HCEC 1CT (cell line): ENCODE data around the gene KIF21B.
"Not testable (repeated sequence)": the region's sequence is repeated elsewhere in the genome, so short reads cannot be mapped to it uniquely, and the experiment has no call there.

ENCODE experiments used
- DNase-seq: peaks from one replicate; pipeline ENCODE4 v3.0.0-alpha.2; 2017

KIF21B gene

GRCh38 chr1:200968469-200969410, 54.8 kb downstream of the KIF21B start:
- DNase-seq: peak; percentile 15

- no peak for DNase-seq
These were observed 55.6 kb downstream of the KIF21B start for GRCh38 chr1:200967693-200968468.

- no peak for DNase-seq
These were observed 56.6 kb downstream of the KIF21B start for GRCh38 chr1:200966934-200967333.

- DNase-seq: no peak
These were observed 58.3 kb downstream of the KIF21B start for GRCh38 chr1:200965111-200965805.

- not testable (repeated sequence) for DNase-seq
These were observed 59.6 kb downstream of the KIF21B start for GRCh38 chr1:200963888-200964287.

GRCh38 chr1:200963076-200963475, 60.4 kb downstream of the KIF21B start:
- DNase-seq: no peak

- no peak for DNase-seq
These were observed 60.9 kb downstream of the KIF21B start for GRCh38 chr1:200962631-200963030.

- DNase-seq: not testable (repeated sequence)
These were observed 61.4 kb downstream of the KIF21B start for GRCh38 chr1:200962151-200962550.

GRCh38 chr1:200960948-200961340, 62.6 kb downstream of the KIF21B start:
- no peak for DNase-seq

GRCh38 chr1:200960236-200960947, 63.1 kb downstream of the KIF21B start:
- DNase-seq: no peak

GRCh38 chr1:200959411-200959921, 64.0 kb downstream of the KIF21B start:
- no peak for DNase-seq

GRCh38 chr1:200958597-200958996, 64.9 kb downstream of the KIF21B start:
- DNase-seq: no peak

- DNase-seq: no peak
These were observed 69.1 kb downstream of the KIF21B start for GRCh38 chr1:200954434-200954833.

GRCh38 chr1:200951016-200951415, 72.5 kb downstream of the KIF21B start:
- no peak for DNase-seq

GRCh38 chr1:200949626-200950025, 73.9 kb downstream of the KIF21B start:
- DNase-seq: no peak

- DNase-seq: no peak
These were observed 76.4 kb downstream of the KIF21B start for GRCh38 chr1:200947059-200947566.

- DNase-seq: no peak
These were observed 78.4 kb downstream of the KIF21B start for GRCh38 chr1:200945111-200945510.

GRCh38 chr1:200938955-200939354, 84.6 kb downstream of the KIF21B start:
- DNase-seq: no peak

GRCh38 chr1:200935286-200935962, 88.1 kb downstream of the KIF21B start:
- DNase-seq: not testable (repeated sequence)

- DNase-seq: no peak
These were observed 88.8 kb downstream of the KIF21B start for GRCh38 chr1:200934676-200935245.

GRCh38 chr1:200931776-200932175, 91.7 kb downstream of the KIF21B start:
- no peak for DNase-seq
